Measurements from ENCODE around the gene CFAP45. TPM values are rescaled to one million over a fixed set of nuclear protein-coding genes. Genes with fewer than 3 reads are reported as not detected.

The CFAP45 gene
- total RNA-seq, 1 experiment from 2014 or later = 0.48 TPM

- no peak for TF ChIP-seq USF2 (CRISPR knock-in tag; IDR thresholded peaks at IDR 0.05)
- TF ChIP-seq RELA (CRISPR knock-in tag; IDR thresholded peaks at IDR 0.05; ENCODE audit: borderline replicate concordance) = no peak
- no peak for TF ChIP-seq CDX4 (CRISPR knock-in tag; IDR thresholded peaks at IDR 0.05; ENCODE audit: borderline replicate concordance)
- TF ChIP-seq GTF2I (CRISPR knock-in tag; conservative IDR thresholded peaks at IDR 0.05) = no peak
- no peak for TF ChIP-seq IRF2 (CRISPR knock-in tag; IDR thresholded peaks at IDR 0.05; ENCODE audit: borderline replicate concordance, low read depth)
- no peak for TF ChIP-seq SP1 (CRISPR knock-in tag; conservative IDR thresholded peaks at IDR 0.05)
Measured at GRCh38 chr1:159859767-159860322, 40.1 kb downstream of the CFAP45 start (continued).

- H3K4me1 Mint-ChIP-seq = peaks cover 8% of the 10 kb centered on the region
- no peak for DNase-seq (ENCODE audit: low spot score)
- CTCF ChIA-PET = interaction anchor here (1.0 to 1.4 kb wide), 3 partner anchors 26 to 150 kb away, joined by 3 to 6 read pairs (median 4); partner anchors contain the start of gene DUSP23
- no peak overlapping the region for H3K27ac Mint-ChIP-seq
- H3K4me3 Mint-ChIP-seq = no peak overlapping the region
- no peak for TF ChIP-seq ZBTB21 (CRISPR knock-in tag; IDR thresholded peaks at IDR 0.05; ENCODE audit: borderline replicate concordance)
- no peak for TF ChIP-seq CDX4 (CRISPR knock-in tag; IDR thresholded peaks at IDR 0.05; ENCODE audit: borderline replicate concordance)
- TF ChIP-seq CREB1 (CRISPR knock-in tag; IDR thresholded peaks at IDR 0.05) = no peak
- no peak for TF ChIP-seq CBFB (CRISPR knock-in tag; IDR thresholded peaks at IDR 0.05; ENCODE audit: low read depth)
- no peak for TF ChIP-seq E2F4 (CRISPR knock-in tag; IDR thresholded peaks at IDR 0.05; ENCODE audit: borderline replicate concordance, low read depth)
- TF ChIP-seq ZNF138 (CRISPR knock-in tag; conservative IDR thresholded peaks at IDR 0.05) = no peak
- TF ChIP-seq USF1 (CRISPR knock-in tag; IDR thresholded peaks at IDR 0.05) = no peak
- no peak for TF ChIP-seq ATF3 (CRISPR knock-in tag; conservative IDR thresholded peaks at IDR 0.05)
- no peak for TF ChIP-seq ZNF317 (CRISPR knock-in tag; IDR thresholded peaks at IDR 0.05; ENCODE audit: borderline replicate concordance, low read depth)
- no peak for TF ChIP-seq NFYB (CRISPR knock-in tag; conservative IDR thresholded peaks at IDR 0.05; ENCODE audit: low read depth)
- TF ChIP-seq ELF4 (CRISPR knock-in tag; IDR thresholded peaks at IDR 0.05; ENCODE audit: low read depth) = no peak
- no peak for TF ChIP-seq ZNF263 (CRISPR knock-in tag; IDR thresholded peaks at IDR 0.05; ENCODE audit: low read depth)
- no peak for TF ChIP-seq ZNF121 (CRISPR knock-in tag; IDR thresholded peaks at IDR 0.05)
- no peak for TF ChIP-seq ZNF281 (CRISPR knock-in tag; IDR thresholded peaks at IDR 0.05)
- TF ChIP-seq ARID4B (CRISPR knock-in tag; IDR thresholded peaks at IDR 0.05; ENCODE audit: borderline replicate concordance) = no peak
- no peak for TF ChIP-seq OVOL2 (CRISPR knock-in tag; IDR thresholded peaks at IDR 0.05; ENCODE audit: borderline replicate concordance)
- no peak for TF ChIP-seq E2F1 (CRISPR knock-in tag; IDR thresholded peaks at IDR 0.05)
- TF ChIP-seq SMAD3 (CRISPR knock-in tag; IDR thresholded peaks at IDR 0.05; ENCODE audit: borderline replicate concordance) = no peak
- no peak for ATAC-seq
- H3K36me3 Mint-ChIP-seq = no peaks in the 10 kb centered on the region
- peaks cover 44% of the 10 kb centered on the region for H3K27me3 Mint-ChIP-seq (ENCODE audit: low read depth)
- H3K9me3 Mint-ChIP-seq = no peaks in the 10 kb centered on the region
- POLR2A ChIA-PET = no interaction called here
Measured at GRCh38 chr1:159857889-159858288, 42.1 kb downstream of the CFAP45 start.
